Measurements from ENCODE around the gene TMEM141.

GRCh38 chr9:136799854-136800657 lies 8.9 kb downstream of the TMEM141 start:
- no peak for TF ChIP-seq EP300 (IDR thresholded peaks at IDR 0.05; ENCODE audit: low read depth)
- no peak for TF ChIP-seq CTCF (IDR thresholded peaks at IDR 0.05)
- TF ChIP-seq POLR2A (IDR thresholded peaks at IDR 0.05) = peak; percentile 72
